Gastroesophageal sphincter (tissue), 4 donors: ENCODE data around the gene VPS13A. TPM values are rescaled to one million over a fixed set of nuclear protein-coding genes. Genes with fewer than 3 reads are reported as not detected.

ENCODE experiments used
- ATAC-seq: fragments of 150-250 bp; one replicate; pipeline ENCODE4 v1.9.1; 2016; ENCODE audit warnings: mild to moderate bottlenecking, moderate library complexity
- H3K27ac ChIP-seq, 4 donors: fragments of 200-600 bp; sonication (generic) in 3 of 4; 1 replicate in 3 of 4; 2 replicates in 1 of 4; pipeline ENCODE4 v1.5.1; 2016 to 2019
- H3K27me3 ChIP-seq: fragments of 200-600 bp; sonication (generic); one replicate; pipeline ENCODE4 v1.5.1; 2019
- H3K36me3 ChIP-seq, 2 donors: fragments of 200-600 bp; sonication (generic); one replicate each; pipeline ENCODE4 v1.5.1; 2019; ENCODE audit warnings: control low read depth in 1 of 2
- H3K4me1 ChIP-seq, 3 donors: fragments of 200-600 bp; sonication (generic); 1 replicate in 2 of 3; 2 replicates in 1 of 3; pipeline ENCODE4 v1.5.1; 2016 to 2019; ENCODE audit warnings: control low read depth in 2 of 3
- H3K4me3 ChIP-seq, 2 donors: fragments of 200-600 bp; sonication (generic); one replicate each; pipeline ENCODE4 v1.5.1; 2019; ENCODE audit warnings: mild to moderate bottlenecking in 1 of 2, moderate library complexity in 1 of 2
- H3K9me3 ChIP-seq, 3 donors: fragments of 200-600 bp; sonication (generic); one replicate each; pipeline ENCODE4 v1.5.1; 2017 to 2019; ENCODE audit warnings: control low read depth in 2 of 3
- EP300 ChIP-seq: sonication (generic); formaldehyde crosslinking; IDR thresholded peaks from one replicate; pipeline ENCODE4 v1.6.1; 2017; ENCODE audit warnings: antibody characterized with exemption, mild to moderate bottlenecking
- POLR2A ChIP-seq, 2 donors: fragments of 450-650 bp; IDR thresholded peaks; one replicate each; pipeline ENCODE4 v1.6.1; 2017; ENCODE audit warnings: antibody characterized with exemption in 2 of 2, mild to moderate bottlenecking in 2 of 2, moderate library complexity in 1 of 2
- POLR2AphosphoS5 ChIP-seq: sonication (generic); formaldehyde crosslinking; IDR thresholded peaks from one replicate; pipeline ENCODE4 v1.6.1; 2017; ENCODE audit warnings: antibody characterized with exemption
- WGBS, 2 donors: methylation state at CpG; one replicate each; pipeline ENCODE4 v1.1.5; 2018; ENCODE audit warnings: low coverage in 1 of 2; 5-methylcytosine and 5-hydroxymethylcytosine counted together
- total RNA-seq, 4 donors: library from RNA; depleted of rRNA; stranded (reverse); fragments of >200 nt; gene quantifications; one replicate each; pipeline ENCODE4 v1.1.0, GENCODE V29; 2016
- TF ChIP-seq, protein P1 (sequence below), 4 experiments: fragments of 200-600 bp in 2 of 4; fragments of 450-650 bp in 2 of 4; sonication (generic) in 1 of 4; IDR thresholded peaks; one replicate each; pipeline ENCODE4 v1.5.1; 2017 to 2019; ENCODE audit warnings: antibody characterized with exemption in 4 of 4, mild to moderate bottlenecking in 2 of 4, moderate library complexity in 2 of 4

Gene VPS13A
- total RNA-seq, 4 donors from 2014 or later: 33.7 to 79.7 (median 42.6) TPM

DNA sequence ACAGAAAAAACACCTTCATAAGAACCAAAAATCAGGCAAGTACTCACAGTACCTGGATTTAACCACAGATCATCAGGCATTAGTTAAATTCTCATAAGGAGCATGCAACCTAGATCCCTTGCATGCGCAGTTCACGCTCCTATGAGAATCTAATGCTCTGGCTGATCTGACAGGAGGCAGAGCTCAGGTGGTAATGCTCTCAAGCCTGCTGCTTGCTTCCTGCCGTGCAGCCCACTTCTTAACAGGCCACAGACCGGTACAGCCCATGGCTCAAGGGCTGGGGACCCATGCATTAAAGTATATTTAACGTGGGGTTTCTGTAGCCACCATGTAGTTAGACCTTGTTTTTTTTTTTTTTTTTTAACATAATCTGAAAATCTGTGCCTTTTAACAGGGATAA is 147.7 kb downstream of the VPS13A start:
- H3K36me3 ChIP-seq: peaks cover 0 to 49% of the 10 kb centered on the region in 2 donors
- no peak for ATAC-seq
- WGBS, 2 donors: 86 to 91% methylated on average over 4 to 5 of the region's 5 CpGs
- no peak for TF ChIP-seq EP300
- TF ChIP-seq POLR2A (IDR thresholded peaks at IDR 0.05): no peak
- TF ChIP-seq POLR2AphosphoS5: no peak
- TF ChIP-seq, protein P1, sequence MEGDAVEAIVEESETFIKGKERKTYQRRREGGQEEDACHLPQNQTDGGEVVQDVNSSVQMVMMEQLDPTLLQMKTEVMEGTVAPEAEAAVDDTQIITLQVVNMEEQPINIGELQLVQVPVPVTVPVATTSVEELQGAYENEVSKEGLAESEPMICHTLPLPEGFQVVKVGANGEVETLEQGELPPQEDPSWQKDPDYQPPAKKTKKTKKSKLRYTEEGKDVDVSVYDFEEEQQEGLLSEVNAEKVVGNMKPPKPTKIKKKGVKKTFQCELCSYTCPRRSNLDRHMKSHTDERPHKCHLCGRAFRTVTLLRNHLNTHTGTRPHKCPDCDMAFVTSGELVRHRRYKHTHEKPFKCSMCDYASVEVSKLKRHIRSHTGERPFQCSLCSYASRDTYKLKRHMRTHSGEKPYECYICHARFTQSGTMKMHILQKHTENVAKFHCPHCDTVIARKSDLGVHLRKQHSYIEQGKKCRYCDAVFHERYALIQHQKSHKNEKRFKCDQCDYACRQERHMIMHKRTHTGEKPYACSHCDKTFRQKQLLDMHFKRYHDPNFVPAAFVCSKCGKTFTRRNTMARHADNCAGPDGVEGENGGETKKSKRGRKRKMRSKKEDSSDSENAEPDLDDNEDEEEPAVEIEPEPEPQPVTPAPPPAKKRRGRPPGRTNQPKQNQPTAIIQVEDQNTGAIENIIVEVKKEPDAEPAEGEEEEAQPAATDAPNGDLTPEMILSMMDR (IDR thresholded peaks at IDR 0.05): no peak
- H3K4me3 ChIP-seq: no peak overlapping the region
- H3K27ac ChIP-seq: no peak overlapping the region
- no peaks in the 10 kb centered on the region for H3K4me1 ChIP-seq
- no peaks in the 10 kb centered on the region for H3K27me3 ChIP-seq
- peaks cover 0 to 7% (median 0%) of the 10 kb centered on the region in 3 donors for H3K9me3 ChIP-seq

DNA sequence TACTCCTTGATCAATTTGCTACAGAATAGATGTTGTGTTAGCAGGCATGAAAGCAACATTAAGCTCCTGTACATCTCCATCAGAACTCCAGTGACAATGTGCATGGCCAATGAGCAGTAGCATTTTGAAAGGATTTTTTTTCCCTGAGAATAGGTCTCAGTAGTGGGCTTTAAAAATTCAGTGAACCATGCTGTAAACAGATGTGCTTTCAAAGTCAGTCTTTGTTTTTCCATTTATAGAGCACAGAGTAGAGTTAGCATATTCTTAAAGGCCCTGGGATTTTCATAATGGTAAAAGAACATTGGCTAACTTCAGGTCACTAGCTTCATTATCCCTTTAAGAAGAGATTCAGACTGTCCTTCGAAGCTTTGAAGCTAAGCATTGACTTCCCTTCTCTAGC is 150.8 kb downstream of the VPS13A start:
- H3K36me3 ChIP-seq: peaks cover 0 to 45% of the 10 kb centered on the region in 2 donors
- no peak for ATAC-seq
- WGBS, 2 donors: 90 to 91% methylated on average over 1 of the region's 1 CpG

DNA sequence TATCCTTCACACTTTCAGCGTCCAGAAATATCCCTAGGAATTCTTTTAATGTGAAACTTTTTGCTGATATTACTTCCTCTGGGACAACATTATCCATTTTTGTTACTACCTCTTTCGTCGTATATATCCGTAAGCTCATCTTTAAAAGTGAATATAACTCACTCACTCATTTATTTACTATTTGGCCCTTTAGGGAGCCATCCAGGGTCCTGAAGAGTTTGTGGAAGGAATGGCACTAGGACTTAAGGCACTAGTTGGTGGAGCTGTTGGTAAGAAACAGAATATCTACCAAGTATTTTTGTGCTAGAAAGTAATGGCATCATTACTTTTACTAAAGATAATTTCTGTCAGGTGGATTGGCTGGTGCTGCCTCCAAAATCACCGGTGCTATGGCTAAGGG is 192.7 kb downstream of the VPS13A start:
- H3K27ac ChIP-seq: no peak overlapping the region
- peaks cover 0 to 50% of the 10 kb centered on the region in 2 donors for H3K36me3 ChIP-seq
- 93% methylated on average over 5 of the region's 5 CpGs for WGBS, 2 donors
- no peaks in the 10 kb centered on the region for H3K4me1 ChIP-seq
- no peak for ATAC-seq
- TF ChIP-seq EP300: no peak
- TF ChIP-seq, protein P1 (IDR thresholded peaks at IDR 0.05): no peak
- TF ChIP-seq POLR2A (IDR thresholded peaks at IDR 0.05): no peak
- no peak for TF ChIP-seq POLR2AphosphoS5
- no peaks in the 10 kb centered on the region for H3K27me3 ChIP-seq
- no peaks in the 10 kb centered on the region for H3K9me3 ChIP-seq
- no peak overlapping the region for H3K4me3 ChIP-seq

More for the DNA sequence above, 150.8 kb downstream of the VPS13A start:
- H3K4me1 ChIP-seq: no peaks in the 10 kb centered on the region
- peaks cover 0 to 7% (median 0%) of the 10 kb centered on the region in 3 donors for H3K9me3 ChIP-seq
- H3K27me3 ChIP-seq: no peaks in the 10 kb centered on the region
- no peak for TF ChIP-seq EP300
- no peak for TF ChIP-seq POLR2A (IDR thresholded peaks at IDR 0.05)
- TF ChIP-seq, protein P1 (IDR thresholded peaks at IDR 0.05): no peak
- no peak for TF ChIP-seq POLR2AphosphoS5
- no peak overlapping the region for H3K27ac ChIP-seq
- H3K4me3 ChIP-seq: no peak overlapping the region

DNA sequence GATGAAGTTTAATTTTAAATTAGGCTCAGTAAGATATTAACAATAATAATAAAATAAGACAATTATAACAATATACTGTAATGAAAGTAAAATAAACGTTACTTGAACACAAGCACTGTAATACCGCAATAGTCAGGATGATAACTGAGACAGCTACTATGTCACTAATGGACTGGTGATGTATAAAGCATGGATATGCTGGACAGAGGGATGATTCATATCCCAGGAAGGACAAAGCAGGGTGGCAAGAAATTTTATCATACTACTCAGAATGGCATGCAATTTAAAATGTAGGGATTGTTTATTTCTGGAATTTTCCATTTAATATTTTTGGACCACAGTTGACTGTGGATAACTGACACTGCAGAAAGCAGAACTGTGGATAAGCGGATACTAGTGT is 196.9 kb downstream of the VPS13A start:
- TF ChIP-seq, protein P1 (IDR thresholded peaks at IDR 0.05): no peak
- no peak for TF ChIP-seq POLR2AphosphoS5
- no peak for TF ChIP-seq POLR2A (IDR thresholded peaks at IDR 0.05)
- no peak for TF ChIP-seq EP300
- whole genome bisulfite sequencing, 2 donors: 86 to 92% methylated on average over 3 of the region's 3 CpGs
- ATAC-seq: no peak
- Histone ChIP-seq H3K4me1 (no peaks in the 10 kb centered on the region), H3K36me3 (peaks cover 0 to 23% of the 10 kb centered on the region in 2 donors), H3K9me3 (no peaks in the 10 kb centered on the region), H3K4me3 (no peak overlapping the region), H3K27ac (no peak overlapping the region), H3K27me3 (no peaks in the 10 kb centered on the region)

DNA sequence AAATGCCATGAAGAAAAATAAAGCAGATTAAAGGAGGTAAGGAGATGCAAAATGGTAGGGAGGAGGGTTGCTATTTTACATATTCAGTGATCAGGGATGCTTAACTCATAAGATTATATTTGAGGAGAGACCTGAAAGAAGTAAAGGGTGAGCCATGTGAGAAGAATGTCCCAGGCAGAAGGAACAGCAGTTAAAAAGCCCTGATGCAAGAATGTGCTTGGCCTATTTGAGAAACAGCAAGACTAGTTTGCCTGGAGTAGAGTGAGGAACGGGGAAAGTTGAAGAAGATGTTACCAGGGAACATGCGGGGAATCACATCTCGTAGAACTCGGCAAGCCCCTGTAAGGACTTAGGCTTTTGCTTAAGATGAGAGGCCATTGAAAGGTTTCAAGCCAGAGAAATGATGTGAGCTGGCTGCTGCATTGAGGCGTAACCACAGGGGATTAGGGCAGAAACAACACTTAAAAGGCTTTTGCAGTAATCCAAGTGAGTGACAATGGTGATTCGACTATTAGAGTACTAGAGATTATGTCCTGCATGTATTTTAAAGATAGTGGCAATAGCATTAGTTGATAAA is 198.7 kb downstream of the VPS13A start:
- 94 to 97% methylated on average over 5 to 6 of the region's 6 CpGs for WGBS, 2 donors
- Histone ChIP-seq H3K9me3 (no peaks in the 10 kb centered on the region), H3K27me3 (no peaks in the 10 kb centered on the region), H3K4me3 (no peak overlapping the region), H3K36me3 (peaks cover 0 to 8% of the 10 kb centered on the region in 2 donors), H3K27ac (no peak overlapping the region), H3K4me1 (no peaks in the 10 kb centered on the region)
- no peak for TF ChIP-seq POLR2AphosphoS5
- TF ChIP-seq, protein P1 (IDR thresholded peaks at IDR 0.05): no peak
- no peak for ATAC-seq
